GM21423 (cell line): ENCODE results near the gene ZDHHC17.
"Not testable (repeated sequence)": the region's sequence is repeated elsewhere in the genome, so short reads cannot be mapped to it uniquely, and the experiment has no call there.

ENCODE experiments used
- ATAC-seq: cut with Tn5 transposase; IDR thresholded peaks from one replicate; pipeline ENCODE4 v1.9.1; 2021; ENCODE audit warnings: mild to moderate bottlenecking, moderate library complexity; ENCODE audit not compliant: unreplicated experiment

The ZDHHC17 gene

GRCh38 chr12:76765598-76765997 is 1.7 kb downstream of the ZDHHC17 start:
- ATAC-seq = no peak

GRCh38 chr12:76766161-76766560 is 2.2 kb downstream of the ZDHHC17 start:
- ATAC-seq = no peak

GRCh38 chr12:76768576-76768975 is 4.7 kb downstream of the ZDHHC17 start:
- no peak for ATAC-seq

- peak; percentile 100 for ATAC-seq
Measured at GRCh38 chr12:76777765-76778216, 13.9 kb downstream of the ZDHHC17 start.

- ATAC-seq = no peak
Measured at GRCh38 chr12:76778364-76778763, 14.4 kb downstream of the ZDHHC17 start.

GRCh38 chr12:76779310-76779709 is 15.4 kb downstream of the ZDHHC17 start:
- not testable (repeated sequence) for ATAC-seq

GRCh38 chr12:76781321-76781720 is 17.4 kb downstream of the ZDHHC17 start:
- no peak for ATAC-seq

GRCh38 chr12:76782526-76782925 is 18.6 kb downstream of the ZDHHC17 start:
- no peak for ATAC-seq

GRCh38 chr12:76784600-76785051 is 20.7 kb downstream of the ZDHHC17 start:
- ATAC-seq = no peak

GRCh38 chr12:76785407-76785806 is 21.5 kb downstream of the ZDHHC17 start:
- no peak for ATAC-seq

- no peak for ATAC-seq
Measured at GRCh38 chr12:76786986-76787385, 23.1 kb downstream of the ZDHHC17 start.

- no peak for ATAC-seq
Measured at GRCh38 chr12:76787689-76788088, 23.8 kb downstream of the ZDHHC17 start.

- no peak for ATAC-seq
Measured at GRCh38 chr12:76789335-76790050, 25.6 kb downstream of the ZDHHC17 start.

- no peak for ATAC-seq
Measured at GRCh38 chr12:76790564-76791552, 26.9 kb downstream of the ZDHHC17 start.

GRCh38 chr12:76792828-76793227 is 28.9 kb downstream of the ZDHHC17 start:
- no peak for ATAC-seq

- ATAC-seq = no peak
Measured at GRCh38 chr12:76798864-76799263, 34.9 kb downstream of the ZDHHC17 start.

- no peak for ATAC-seq
Measured at GRCh38 chr12:76799362-76799761, 35.4 kb downstream of the ZDHHC17 start.

- ATAC-seq = no peak
Measured at GRCh38 chr12:76802060-76802459, 38.1 kb downstream of the ZDHHC17 start.

GRCh38 chr12:76804435-76804976 is 40.6 kb downstream of the ZDHHC17 start:
- ATAC-seq = no peak

GRCh38 chr12:76810671-76811419 is 46.9 kb downstream of the ZDHHC17 start:
- ATAC-seq = no peak

GRCh38 chr12:76811976-76812375 is 48.1 kb downstream of the ZDHHC17 start:
- no peak for ATAC-seq
